GM20000 (cell line): ENCODE data around the gene SLC16A8.
"Not testable (repeated sequence)": the region's sequence is repeated elsewhere in the genome, so short reads cannot be mapped to it uniquely, and the experiment has no call there.

Experiments
- DNase-seq: peaks from one replicate; pipeline ENCODE4 v3.0.0; 2012; ENCODE audit warnings: low spot score
- CTCF ChIP-seq: IDR thresholded peaks from 2 replicates; pipeline ENCODE4 v1.5.1; 2012; ENCODE audit warnings: mild to moderate bottlenecking, control low read depth; ENCODE audit errors: extremely low read depth, missing control alignments

SLC16A8 gene

GRCh38 chr22:38120359-38121110 lies 36.6 kb upstream of the SLC16A8 start:
- no peak for DNase-seq
- TF ChIP-seq CTCF: no peak

GRCh38 chr22:38118747-38119146 lies 34.8 kb upstream of the SLC16A8 start:
- not testable (repeated sequence) for DNase-seq

- TF ChIP-seq CTCF: no peak
- no peak for DNase-seq
Measured at GRCh38 chr22:38118182-38118581, 34.2 kb upstream of the SLC16A8 start.

GRCh38 chr22:38117556-38117955 lies 33.6 kb upstream of the SLC16A8 start:
- not testable (repeated sequence) for DNase-seq

- TF ChIP-seq CTCF: no peak
- DNase-seq: no peak
Measured at GRCh38 chr22:38115423-38116205, 31.6 kb upstream of the SLC16A8 start.

- peak; percentile 89 for TF ChIP-seq CTCF
- DNase-seq: peak; percentile 95
Measured at GRCh38 chr22:38114484-38115398, 30.8 kb upstream of the SLC16A8 start.

- TF ChIP-seq CTCF: no peak
Measured at GRCh38 chr22:38112381-38112780, 28.4 kb upstream of the SLC16A8 start.

GRCh38 chr22:38111925-38112355 lies 28.0 kb upstream of the SLC16A8 start:
- DNase-seq: no peak
- no peak for TF ChIP-seq CTCF

More at GRCh38 chr22:38112381-38112780, 28.4 kb upstream of the SLC16A8 start:
- no peak for DNase-seq
